ENCODE measurements around the gene RGS11.
"Not testable (repeated sequence)": the region's sequence is repeated elsewhere in the genome, so short reads cannot be mapped to it uniquely, and the experiment has no call there.

RGS11 gene

GRCh38 chr16:261031-261691 is 14.6 kb downstream of the RGS11 start:
- no peak for DNase-seq

- no peak for DNase-seq
These were observed 15.4 kb downstream of the RGS11 start for GRCh38 chr16:260326-260725.

- DNase-seq: no peak
These were observed 15.9 kb downstream of the RGS11 start for GRCh38 chr16:259814-260253.

- no peak for DNase-seq
These were observed 16.5 kb downstream of the RGS11 start for GRCh38 chr16:259226-259625.

GRCh38 chr16:258091-258490 is 17.7 kb downstream of the RGS11 start:
- DNase-seq: not testable (repeated sequence)

- no peak for DNase-seq
These were observed 20.6 kb downstream of the RGS11 start for GRCh38 chr16:255183-255582.

- no peak for DNase-seq
These were observed 21.3 kb downstream of the RGS11 start for GRCh38 chr16:254461-254860.

- no peak for DNase-seq
These were observed 21.9 kb downstream of the RGS11 start for GRCh38 chr16:253833-254232.

- no peak for DNase-seq
These were observed 23.1 kb downstream of the RGS11 start for GRCh38 chr16:252366-253337.

GRCh38 chr16:249431-249830 is 26.3 kb downstream of the RGS11 start:
- DNase-seq: no peak

GRCh38 chr16:247027-247426 is 28.7 kb downstream of the RGS11 start:
- DNase-seq: no peak

GRCh38 chr16:245105-245504 is 30.6 kb downstream of the RGS11 start:
- no peak for DNase-seq

- DNase-seq: no peak
These were observed 32.4 kb downstream of the RGS11 start for GRCh38 chr16:243348-243747.

- DNase-seq: no peak
These were observed 33.5 kb downstream of the RGS11 start for GRCh38 chr16:242281-242680.

- no peak for DNase-seq
These were observed 35.2 kb downstream of the RGS11 start for GRCh38 chr16:240559-240958.

GRCh38 chr16:239948-240277 is 35.8 kb downstream of the RGS11 start:
- no peak for DNase-seq

- DNase-seq: peak; percentile 89
These were observed 41.1 kb downstream of the RGS11 start, which contains the start of gene FAM234A for GRCh38 chr16:234468-235305. FAM234A (plus strand) TSS chr16:234821; CDS start chr16:254414, 19,593 bp downstream.

GRCh38 chr16:230949-231348 is 44.8 kb downstream of the RGS11 start:
- no peak for DNase-seq

GRCh38 chr16:230351-230750 is 45.4 kb downstream of the RGS11 start:
- not testable (repeated sequence) for DNase-seq

- no peak for DNase-seq
These were observed 45.9 kb downstream of the RGS11 start for GRCh38 chr16:229731-230281.

GRCh38 chr16:228852-229730 is 46.7 kb downstream of the RGS11 start, which contains the start of gene LUC7L:
LUC7L (minus strand) TSS chr16:229449; CDS start chr16:229339, 110 bp downstream.
- peak; percentile 87 for DNase-seq

Measured in fibroblast of skin of right quadriceps (primary cell).